Trophoblast cell (in vitro differentiated cells and primary cell): ENCODE measurements around the gene PXDC1.

ENCODE experiments used
- DNase-seq, 2 donors: peaks; one replicate each; pipeline ENCODE4 v3.0.0-alpha.2; 2016
- H2AFZ ChIP-seq: 2 replicates; pipeline ENCODE4 v1.6.1; 2013; ENCODE audit warnings: low read length, moderate library complexity, mild to moderate bottlenecking; ENCODE audit not compliant: insufficient read depth, poor library complexity
- H2AK5ac ChIP-seq: 2 replicates; pipeline ENCODE4 v1.6.1; 2013; ENCODE audit warnings: mild to moderate bottlenecking, low read length
- H2BK120ac ChIP-seq: 2 replicates; pipeline ENCODE4 v1.6.1; 2013; ENCODE audit warnings: low read length, mild to moderate bottlenecking, moderate library complexity; ENCODE audit not compliant: insufficient read depth, poor library complexity
- H2BK12ac ChIP-seq: 2 replicates; pipeline ENCODE4 v1.6.1; 2013; ENCODE audit warnings: mild to moderate bottlenecking, low read length, moderate library complexity
- H2BK5ac ChIP-seq: 2 replicates; pipeline ENCODE4 v1.6.1; 2013; ENCODE audit warnings: low read length, low read depth, moderate library complexity, mild to moderate bottlenecking; ENCODE audit not compliant: poor library complexity
- H3K14ac ChIP-seq: 2 replicates; pipeline ENCODE4 v1.6.1; 2013; ENCODE audit warnings: mild to moderate bottlenecking, low read length
- H3K18ac ChIP-seq: 2 replicates; pipeline ENCODE4 v1.6.1; 2013; ENCODE audit warnings: mild to moderate bottlenecking, low read length
- H3K23ac ChIP-seq: 2 replicates; pipeline ENCODE4 v1.6.1; 2013; ENCODE audit warnings: low read length
- H3K27ac ChIP-seq: 2 replicates; pipeline ENCODE4 v1.5.1; 2013; ENCODE audit warnings: low read depth, mild to moderate bottlenecking, inconsistent platforms, low read length, moderate library complexity
- H3K27me3 ChIP-seq: 2 replicates; pipeline ENCODE4 v1.6.1; 2013; ENCODE audit warnings: inconsistent platforms, mild to moderate bottlenecking, low read length, moderate library complexity; ENCODE audit not compliant: insufficient read depth
- H3K36me3 ChIP-seq, 2 experiments: 1 replicate in 1 of 2; 2 replicates in 1 of 2; pipeline ENCODE4 v1.6.1; 2013; ENCODE audit warnings: low read length in 2 of 2, mild to moderate bottlenecking in 2 of 2, moderate library complexity in 1 of 2; ENCODE audit not compliant: insufficient read depth in 2 of 2, control insufficient read depth in 1 of 2
- H3K4ac ChIP-seq: 2 replicates; pipeline ENCODE4 v1.6.1; 2013; ENCODE audit warnings: low read depth, mild to moderate bottlenecking, low read length, moderate library complexity
- H3K4me1 ChIP-seq, 2 experiments: 1 replicate in 1 of 2; 2 replicates in 1 of 2; pipeline ENCODE4 v1.6.1; 2013; ENCODE audit warnings: low read length in 2 of 2, mild to moderate bottlenecking in 2 of 2, moderate library complexity in 1 of 2; ENCODE audit not compliant: insufficient read depth in 2 of 2, control insufficient read depth in 1 of 2
- H3K4me2 ChIP-seq: 2 replicates; pipeline ENCODE4 v1.6.1; 2013; ENCODE audit warnings: inconsistent platforms, mild to moderate bottlenecking, low read length, moderate library complexity
- H3K4me3 ChIP-seq: 2 replicates; pipeline ENCODE4 v1.5.1; 2013; ENCODE audit warnings: mild to moderate bottlenecking, low read depth, low read length, inconsistent platforms
- H3K79me1 ChIP-seq: one replicate; pipeline ENCODE4 v1.6.1; 2013; ENCODE audit warnings: low read length
- H3K79me2 ChIP-seq: 2 replicates; pipeline ENCODE4 v1.6.1; 2013; ENCODE audit warnings: low read length, mild to moderate bottlenecking; ENCODE audit not compliant: control insufficient read depth, insufficient read depth, poor library complexity
- H3K9ac ChIP-seq: 2 replicates; pipeline ENCODE4 v1.6.1; 2013; ENCODE audit warnings: mild to moderate bottlenecking, low read length
- H3K9me3 ChIP-seq: 2 replicates; pipeline ENCODE4 v1.6.1; 2013; ENCODE audit warnings: low read depth, mild to moderate bottlenecking, control low read depth, inconsistent platforms, low read length; ENCODE audit not compliant: insufficient read depth
- H4K12ac ChIP-seq: 2 replicates; pipeline ENCODE4 v1.6.1; 2013; ENCODE audit warnings: low read depth, mild to moderate bottlenecking, low read length, moderate library complexity
- H4K8ac ChIP-seq: 2 replicates; pipeline ENCODE4 v1.6.1; 2013; ENCODE audit warnings: low read depth, mild to moderate bottlenecking, low read length, moderate library complexity
- H4K91ac ChIP-seq: one replicate; pipeline ENCODE4 v1.6.1; 2013; ENCODE audit warnings: low read depth, mild to moderate bottlenecking, low read length, moderate library complexity
- WGBS: extraction: QIAGEN DNeasy Blood & Tissue Kit; methylation state at CpG from one replicate; pipeline ENCODE4 v1.1.7; 2013; ENCODE audit warnings: missing lambda C conversion rate; ENCODE audit not compliant: insufficient read length, insufficient coverage; ENCODE audit errors: extremely low coverage; 5-methylcytosine and 5-hydroxymethylcytosine counted together

PXDC1 gene

GRCh38 chr6:3708540-3708939 is 43.0 kb downstream of the PXDC1 start:
- H4K8ac ChIP-seq = no peak overlapping the region
- H3K79me1 ChIP-seq = peaks cover 10% of the 10 kb centered on the region
- peaks cover 1% of the 10 kb centered on the region for H3K9me3 ChIP-seq
- no peak for DNase-seq
- H3K4me2 ChIP-seq = no peak overlapping the region
- peaks cover 0 to 2% of the 10 kb centered on the region in 2 experiments for H3K36me3 ChIP-seq
- no CpG with 5 or more reads among the region's 4 CpGs for WGBS
- peaks cover 3% of the 10 kb centered on the region for H3K79me2 ChIP-seq
- no peaks in the 10 kb centered on the region for H3K27me3 ChIP-seq
- H4K12ac ChIP-seq = no peak overlapping the region
- no peak overlapping the region for H2BK12ac ChIP-seq
- H3K27ac ChIP-seq = no peak overlapping the region
- no peak overlapping the region for H2AFZ ChIP-seq
- H3K18ac ChIP-seq = no peak overlapping the region
- H3K23ac ChIP-seq = no peak overlapping the region
- H3K4me1 ChIP-seq = peaks cover 12 to 16% of the 10 kb centered on the region in 2 experiments
- no peak overlapping the region for H3K4me3 ChIP-seq
- no peak overlapping the region for H3K14ac ChIP-seq
- no peak overlapping the region for H2BK120ac ChIP-seq
- no peak overlapping the region for H4K91ac ChIP-seq
- no peak overlapping the region for H3K9ac ChIP-seq
- no peak overlapping the region for H2BK5ac ChIP-seq
- no peak overlapping the region for H3K4ac ChIP-seq
- no peak overlapping the region for H2AK5ac ChIP-seq

GRCh38 chr6:3707751-3708412 is 43.6 kb downstream of the PXDC1 start:
- no peak for DNase-seq

GRCh38 chr6:3707024-3707423 is 44.5 kb downstream of the PXDC1 start:
- H3K18ac ChIP-seq = no peak overlapping the region
- no peak overlapping the region for H3K14ac ChIP-seq

More at GRCh38 chr6:3707751-3708412, 43.6 kb downstream of the PXDC1 start:
- H3K14ac ChIP-seq = no peak overlapping the region
- no peak overlapping the region for H3K4ac ChIP-seq
- H2AK5ac ChIP-seq = no peak overlapping the region
- H3K9me3 ChIP-seq = peaks cover 1% of the 10 kb centered on the region
- peaks cover 3% of the 10 kb centered on the region for H3K79me2 ChIP-seq
- no peak overlapping the region for H3K23ac ChIP-seq
- WGBS = no CpG with 5 or more reads among the region's 10 CpGs
- no peak overlapping the region for H2BK5ac ChIP-seq
- H3K9ac ChIP-seq = no peak overlapping the region
- no peak overlapping the region for H2BK12ac ChIP-seq
- H4K12ac ChIP-seq = no peak overlapping the region
- H4K91ac ChIP-seq = no peak overlapping the region
- no peak overlapping the region for H3K4me2 ChIP-seq
- H3K4me1 ChIP-seq = peaks cover 6 to 10% of the 10 kb centered on the region in 2 experiments
- peaks cover 5% of the 10 kb centered on the region for H3K79me1 ChIP-seq
- no peak overlapping the region for H2AFZ ChIP-seq
- H3K4me3 ChIP-seq = no peak overlapping the region
- H4K8ac ChIP-seq = no peak overlapping the region
- H3K27me3 ChIP-seq = no peaks in the 10 kb centered on the region
- peaks cover 0 to 2% of the 10 kb centered on the region in 2 experiments for H3K36me3 ChIP-seq
- H2BK120ac ChIP-seq = no peak overlapping the region
- no peak overlapping the region for H3K27ac ChIP-seq
- no peak overlapping the region for H3K18ac ChIP-seq

GRCh38 chr6:3706547-3706946 is 45.0 kb downstream of the PXDC1 start:
- no peak overlapping the region for H3K27ac ChIP-seq
- WGBS = no CpG with 5 or more reads among the region's 4 CpGs
- H3K36me3 ChIP-seq = peaks cover 0 to 2% of the 10 kb centered on the region in 2 experiments
- no peak overlapping the region for H2AFZ ChIP-seq
- no peak overlapping the region for H3K14ac ChIP-seq
- no peak overlapping the region for H2BK120ac ChIP-seq
- H3K4me3 ChIP-seq = no peak overlapping the region
- H3K23ac ChIP-seq = no peak overlapping the region
- no peaks in the 10 kb centered on the region for H3K4me1 ChIP-seq
- H4K8ac ChIP-seq = no peak overlapping the region
- H2BK5ac ChIP-seq = no peak overlapping the region
- H3K4ac ChIP-seq = no peak overlapping the region
- no peak overlapping the region for H4K12ac ChIP-seq
- no peak overlapping the region for H3K4me2 ChIP-seq
- H3K79me2 ChIP-seq = no peaks in the 10 kb centered on the region
- no peak overlapping the region for H2BK12ac ChIP-seq
- H2AK5ac ChIP-seq = no peak overlapping the region
- no peak for DNase-seq
- H3K18ac ChIP-seq = no peak overlapping the region
- H3K9ac ChIP-seq = no peak overlapping the region
- no peak overlapping the region for H4K91ac ChIP-seq
- H3K79me1 ChIP-seq = no peaks in the 10 kb centered on the region
- no peaks in the 10 kb centered on the region for H3K27me3 ChIP-seq
- peaks cover 1% of the 10 kb centered on the region for H3K9me3 ChIP-seq

More at GRCh38 chr6:3707024-3707423, 44.5 kb downstream of the PXDC1 start:
- Histone ChIP-seq H2AFZ (no peak overlapping the region), H3K27me3 (no peaks in the 10 kb centered on the region), H3K9me3 (peaks cover 1% of the 10 kb centered on the region), H2BK5ac (no peak overlapping the region), H3K79me1 (no peaks in the 10 kb centered on the region), H3K4me1 (peaks cover 0 to 3% of the 10 kb centered on the region in 2 experiments), H4K12ac (no peak overlapping the region), H3K27ac (no peak overlapping the region), H3K23ac (no peak overlapping the region), H3K4me3 (no peak overlapping the region), H3K4ac (no peak overlapping the region), H2BK120ac (no peak overlapping the region), H4K91ac (no peak overlapping the region), H2BK12ac (no peak overlapping the region), H3K36me3 (peaks cover 0 to 2% of the 10 kb centered on the region in 2 experiments), H3K9ac (no peak overlapping the region), H2AK5ac (no peak overlapping the region), H3K4me2 (no peak overlapping the region), H3K79me2 (no peaks in the 10 kb centered on the region), H4K8ac (no peak overlapping the region)
- no peak for DNase-seq
- no CpG with 5 or more reads among the region's 2 CpGs for WGBS
